Chondrocyte (in vitro differentiated cells): ENCODE data around the gene ZFC3H1. TPM values are rescaled to one million over a fixed set of nuclear protein-coding genes. Genes with fewer than 3 reads are reported as not detected.
A peak's percentile ranks its signal among the peaks of the same experiment; 100 is the strongest.

ENCODE experiments used
- DNase-seq: peaks from one replicate; pipeline ENCODE4 v3.0.0; 2021; ENCODE audit warnings: mixed read lengths, low spot score
- H3K27ac Mint-ChIP-seq: one replicate; pipeline ENCODE4 v1.8.0; 2021; ENCODE audit warnings: mild to moderate bottlenecking, moderate library complexity, mixed read lengths; ENCODE audit not compliant: unreplicated experiment
- H3K27me3 Mint-ChIP-seq: 2 replicates; pipeline ENCODE4 v1.8.0; 2021; ENCODE audit warnings: low read depth, mixed read lengths
- H3K36me3 Mint-ChIP-seq: 2 replicates; pipeline ENCODE4 v1.8.0; 2021; ENCODE audit warnings: low read depth, mixed read lengths
- H3K4me1 Mint-ChIP-seq: 2 replicates; pipeline ENCODE4 v1.8.0; 2021; ENCODE audit warnings: low read depth, mild to moderate bottlenecking, mixed read lengths
- H3K4me3 Mint-ChIP-seq: one replicate; pipeline ENCODE4 v1.8.0; 2021; ENCODE audit warnings: mild to moderate bottlenecking, moderate library complexity, mixed read lengths; ENCODE audit not compliant: unreplicated experiment
- H3K9me3 Mint-ChIP-seq: 2 replicates; pipeline ENCODE4 v1.8.0; 2021; ENCODE audit warnings: low read depth, mixed read lengths
- CTCF ChIP-seq: fragments of 200-600 bp; sonication (generic); IDR thresholded peaks from 2 replicates; pipeline ENCODE4 v1.5.0; 2021; ENCODE audit warnings: antibody characterized with exemption, mild to moderate bottlenecking, moderate library complexity
- total RNA-seq: library from RNA; stranded (reverse); gene quantifications from 3 replicates; pipeline ENCODE4 v1.2.1, GENCODE V29; 2021

Gene ZFC3H1
- total RNA-seq, 1 donor from 2014 or later, result 39.6 TPM

- no peak for DNase-seq
- Mint-ChIP-seq H3K36me3 (peaks cover 2% of the 10 kb centered on the region), H3K9me3 (no peaks in the 10 kb centered on the region), H3K27ac (no peak overlapping the region), H3K4me1 (no peaks in the 10 kb centered on the region), H3K27me3 (no peaks in the 10 kb centered on the region), H3K4me3 (no peak overlapping the region)
- TF ChIP-seq CTCF, result no peak
These were observed 8.2 kb upstream of the ZFC3H1 start for GRCh38 chr12:71671816-71672215.

- Mint-ChIP-seq H3K27me3 (no peaks in the 10 kb centered on the region), H3K4me3 (no peak overlapping the region), H3K4me1 (no peaks in the 10 kb centered on the region), H3K27ac (no peak overlapping the region), H3K9me3 (no peaks in the 10 kb centered on the region), H3K36me3 (peaks cover 2% of the 10 kb centered on the region)
- no peak for DNase-seq
- no peak for TF ChIP-seq CTCF
These were observed 7.7 kb upstream of the ZFC3H1 start for GRCh38 chr12:71671311-71671710.

- Mint-ChIP-seq H3K4me1 (peaks cover 24% of the 10 kb centered on the region), H3K36me3 (peaks cover 5% of the 10 kb centered on the region), H3K4me3 (no peak overlapping the region), H3K9me3 (no peaks in the 10 kb centered on the region), H3K27me3 (no peaks in the 10 kb centered on the region), H3K27ac (no peak overlapping the region)
- no peak for DNase-seq
- TF ChIP-seq CTCF, result no peak
These were observed 2.6 kb upstream of the ZFC3H1 start for GRCh38 chr12:71666259-71666658.

GRCh38 chr12:71665090-71665463, 1.4 kb upstream of the ZFC3H1 start:
- no peak for TF ChIP-seq CTCF

GRCh38 chr12:71664411-71665089, 902 bp upstream of the ZFC3H1 start:
- peaks cover 30% of the 10 kb centered on the region for H3K4me1 Mint-ChIP-seq
- TF ChIP-seq CTCF, result no peak
- peaks cover 5% of the 10 kb centered on the region for H3K36me3 Mint-ChIP-seq
- no peaks in the 10 kb centered on the region for H3K9me3 Mint-ChIP-seq
- peak overlapping the region; percentile 100 for H3K4me3 Mint-ChIP-seq
- no peak for DNase-seq
- H3K27me3 Mint-ChIP-seq, result no peaks in the 10 kb centered on the region
- peak overlapping the region; percentile 100 for H3K27ac Mint-ChIP-seq

More at GRCh38 chr12:71665090-71665463, 1.4 kb upstream of the ZFC3H1 start:
- Mint-ChIP-seq H3K27ac (peak overlapping the region; percentile 100), H3K36me3 (peaks cover 5% of the 10 kb centered on the region), H3K27me3 (no peaks in the 10 kb centered on the region), H3K4me3 (peak overlapping the region; percentile 100), H3K9me3 (no peaks in the 10 kb centered on the region), H3K4me1 (peaks cover 30% of the 10 kb centered on the region)
- no peak for DNase-seq
